Measurements from ENCODE around the gene WDR5.

DNA sequence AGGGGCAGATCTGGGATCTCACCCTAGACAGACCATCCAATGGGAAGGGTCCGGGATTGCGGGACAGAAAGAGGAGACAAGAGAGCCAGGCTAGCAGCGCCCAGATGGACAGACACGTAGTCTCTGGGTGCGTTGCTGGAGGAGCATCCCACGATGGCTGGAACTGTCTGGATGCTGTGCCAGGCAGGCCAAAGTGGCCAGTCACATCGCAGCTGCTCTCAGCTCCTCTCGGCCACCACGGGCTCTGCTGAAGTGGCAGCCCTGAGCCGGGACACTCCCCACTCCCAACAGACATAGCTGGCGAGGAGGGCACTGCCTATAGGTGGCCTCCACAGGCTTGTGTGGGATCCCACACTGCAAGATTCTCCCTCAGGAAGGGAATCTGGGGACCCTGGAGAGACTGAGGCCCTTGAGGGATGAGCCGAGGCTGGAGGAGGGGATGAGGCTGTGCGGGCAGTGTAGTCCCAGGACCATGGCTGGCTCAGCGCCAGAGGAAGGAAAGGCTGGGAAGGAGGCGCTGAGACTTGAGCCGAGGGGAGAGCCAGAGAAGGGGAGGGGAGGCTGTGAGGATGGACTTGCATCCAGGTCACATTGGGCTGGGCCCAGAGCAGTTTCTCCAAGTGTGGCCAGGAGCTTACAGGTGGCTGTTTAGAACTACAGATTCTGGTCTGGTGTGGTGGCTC is 10.3 kb upstream of the WDR5 start:
- TF ChIP-seq EZH2 (IDR thresholded peaks at IDR 0.05; ENCODE audit: low read length, unreplicated experiment) = no peak
- TF ChIP-seq, protein P1, sequence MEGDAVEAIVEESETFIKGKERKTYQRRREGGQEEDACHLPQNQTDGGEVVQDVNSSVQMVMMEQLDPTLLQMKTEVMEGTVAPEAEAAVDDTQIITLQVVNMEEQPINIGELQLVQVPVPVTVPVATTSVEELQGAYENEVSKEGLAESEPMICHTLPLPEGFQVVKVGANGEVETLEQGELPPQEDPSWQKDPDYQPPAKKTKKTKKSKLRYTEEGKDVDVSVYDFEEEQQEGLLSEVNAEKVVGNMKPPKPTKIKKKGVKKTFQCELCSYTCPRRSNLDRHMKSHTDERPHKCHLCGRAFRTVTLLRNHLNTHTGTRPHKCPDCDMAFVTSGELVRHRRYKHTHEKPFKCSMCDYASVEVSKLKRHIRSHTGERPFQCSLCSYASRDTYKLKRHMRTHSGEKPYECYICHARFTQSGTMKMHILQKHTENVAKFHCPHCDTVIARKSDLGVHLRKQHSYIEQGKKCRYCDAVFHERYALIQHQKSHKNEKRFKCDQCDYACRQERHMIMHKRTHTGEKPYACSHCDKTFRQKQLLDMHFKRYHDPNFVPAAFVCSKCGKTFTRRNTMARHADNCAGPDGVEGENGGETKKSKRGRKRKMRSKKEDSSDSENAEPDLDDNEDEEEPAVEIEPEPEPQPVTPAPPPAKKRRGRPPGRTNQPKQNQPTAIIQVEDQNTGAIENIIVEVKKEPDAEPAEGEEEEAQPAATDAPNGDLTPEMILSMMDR (conservative IDR thresholded peaks at IDR 0.05; ENCODE audit: low read depth, low read length) = no peak
